GM12878 (cell line): ENCODE data around the gene ATP6V1F. TPM values are rescaled to one million over a fixed set of nuclear protein-coding genes. Genes with fewer than 3 reads are reported as not detected.

Source experiments
- ATAC-seq: fragments of 200-7000 bp; cut with Tn5 transposase; 3 replicates; pipeline ENCODE4 v1.9.1; 2020; ENCODE audit warnings: mild to moderate bottlenecking, moderate library complexity
- BruUV-seq: library from RNA; stranded (reverse); fragments of 400-500 nt; replicated peaks from 2 replicates; lab custom pipeline; 2021; lab: Mats Ljungman, UMichigan
- CTCF ChIA-PET: fragments of 300-600 bp; sonication (Branson Sonifier 250); formaldehyde crosslinking; extraction: SDS; loops from one replicate; lab custom pipeline; 2021; ENCODE audit warnings: inconsistent platforms; lab: Yijun Ruan, JAX
- POLR2A ChIA-PET: fragments of 350-600 bp; formaldehyde crosslinking; extraction: SDS; loops from one replicate; lab custom pipeline; 2021; ENCODE audit warnings: inconsistent platforms; lab: Charles Lee
- RAD21 ChIA-PET: fragments of 300-600 bp; sonication (Branson Sonifier 250); formaldehyde crosslinking; loops from one replicate; lab custom pipeline; 2023; ENCODE audit warnings: antibody characterized with exemption; ENCODE audit not compliant: unreplicated experiment; lab: Charles Lee
- SMC1A ChIA-PET: fragments of 300-600 bp; sonication (Branson Sonifier 250); formaldehyde crosslinking; loops from one replicate; lab custom pipeline; 2023; ENCODE audit not compliant: unreplicated experiment, uncharacterized antibody; lab: Charles Lee
- DNase-seq: peaks from one replicate; pipeline ENCODE4 v3.0.0-alpha.2; 2011; ENCODE audit warnings: low read depth, low spot score
- FAIRE-seq: peaks from 3 replicates; lab custom pipeline; 2011; peaks lifted over from hg19 to GRCh38; lab: Jason Lieb, UNC
- H2AFZ ChIP-seq: 2 replicates; pipeline ENCODE4 v1.6.0; 2011; ENCODE audit warnings: low read depth, low read length, control low read depth; ENCODE audit not compliant: control insufficient read depth
- H3K27ac ChIP-seq: 2 replicates; pipeline ENCODE4 v1.5.1; 2011; ENCODE audit warnings: control low read depth; ENCODE audit not compliant: control insufficient read depth, insufficient read depth
- H3K27me3 ChIP-seq, 2 experiments: replicated peaks in 1 of 2; 2 replicates each; pipeline versions ENCODE4 v1.6.0 to v1.6.1; 2011; ENCODE audit warnings: low read length in 1 of 2; ENCODE audit not compliant: control insufficient read depth in 2 of 2, insufficient read depth in 2 of 2
- H3K36me3 ChIP-seq, 2 experiments: 2 replicates each; pipeline ENCODE4 v1.5.1; 2011; ENCODE audit warnings: low read length in 1 of 2; ENCODE audit not compliant: control insufficient read depth in 2 of 2, insufficient read depth in 2 of 2
- H3K4me1 ChIP-seq: 2 replicates; pipeline ENCODE4 v1.6.1; 2011; ENCODE audit warnings: mild to moderate bottlenecking, low read length, moderate library complexity, mixed read lengths; ENCODE audit not compliant: control insufficient read depth, insufficient read depth
- H3K4me2 ChIP-seq: 2 replicates; pipeline ENCODE4 v1.6.0; 2011; ENCODE audit warnings: control low read depth; ENCODE audit not compliant: control insufficient read depth, insufficient read depth
- H3K4me3 ChIP-seq: fragments of 200-600 bp; sonication (generic); 2 replicates; pipeline ENCODE4 v1.5.1; 2016
- H3K79me2 ChIP-seq: 2 replicates; pipeline ENCODE4 v1.6.0; 2011; ENCODE audit warnings: low read length; ENCODE audit not compliant: control insufficient read depth, insufficient read depth
- H3K9ac ChIP-seq: 2 replicates; pipeline ENCODE4 v1.8.0; 2011; ENCODE audit warnings: low read length, control low read depth, mixed read lengths; ENCODE audit not compliant: control insufficient read depth, insufficient read depth
- H3K9me3 ChIP-seq: replicated peaks from 3 replicates; pipeline ENCODE4 v1.5.1; 2011; ENCODE audit warnings: mild to moderate bottlenecking, low read length; ENCODE audit not compliant: control insufficient read depth, insufficient read depth
- H4K20me1 ChIP-seq: 2 replicates; pipeline ENCODE4 v1.6.0; 2011; ENCODE audit not compliant: control insufficient read depth, insufficient read depth
- BRCA1 ChIP-seq: IDR thresholded peaks from 2 replicates; pipeline ENCODE4 v1.6.1; 2011; ENCODE audit warnings: low read depth, low read length, improper control_type of control experiment
- FOXM1 ChIP-seq: IDR thresholded peaks from 2 replicates; pipeline ENCODE4 v1.6.1; 2012; ENCODE audit warnings: low read depth, mild to moderate bottlenecking, inconsistent platforms, low read length, moderate library complexity
- SMAD5 ChIP-seq: IDR thresholded peaks from 2 replicates; pipeline ENCODE4 v1.6.1; 2016; ENCODE audit warnings: antibody characterized with exemption, low read depth
- WGBS: methylation state at CpG from one replicate; pipeline ENCODE4 v1.1.6; 2016; ENCODE audit warnings: low lambda C conversion rate; ENCODE audit not compliant: insufficient replicate concordance, insufficient coverage; ENCODE audit errors: missing lambda C conversion rate; 5-methylcytosine and 5-hydroxymethylcytosine counted together
- in situ Hi-C: fragments of 300-500 bp; cut with MboI; formaldehyde crosslinking; loops from 9 replicates; pipeline ENCODE4 v1.14.3; 2018; ENCODE audit warnings: mixed read lengths
- intact Hi-C: fragments of 100-400 bp; cut with micrococcal nuclease; formaldehyde crosslinking; loops from one replicate; pipeline ENCODE4 v1.14.2; 2022; ENCODE audit not compliant: unreplicated experiment
- polyA plus RNA-seq, 11 experiments: library from polyadenylated mRNA; depleted of rRNA in 4 of 11; unstranded in 6 of 11; stranded (reverse) in 5 of 11; fragments of >200 nt; fragmentation: Nextera tagmentation in 4 of 11; fragmentation: Illumina TruSeq in 1 of 11; extraction: Ambion mirVana in 4 of 11; extraction: Trizol in 1 of 11; gene quantifications; 1 replicate in 1 of 11; 2 replicates in 10 of 11; pipeline versions ENCODE4 v1.2.1 to v1.2.3, GENCODE V29; 2011 to 2016; ENCODE audit warnings: inconsistent platforms in 2 of 11, missing spikeins in 2 of 11, low read depth in 1 of 11
- total RNA-seq, 4 experiments: library from RNA; depleted of rRNA in 3 of 4; stranded (reverse); fragments of >200 nt in 3 of 4; fragmentation: Illumina TruSeq in 1 of 4; extraction: Trizol in 1 of 4; gene quantifications; 2 replicates each; pipeline versions ENCODE4 v1.2.1 to v1.2.3, GENCODE V29; 2013 to 2021

ATP6V1F gene
- total and polyA plus RNA-seq, 10 of the 15 experiments (the other 5 are each of a cell fraction or from before 2014, with no cell fraction given): 111 to 343 (median 203) TPM

GRCh38 chr7:128891942-128892269, 29.2 kb downstream of the ATP6V1F start (continued):
- TF ChIP-seq BRCA1 (no peak), SMAD5 (no peak)

- in situ Hi-C loops (no loop called here), intact Hi-C loops (no loop called here)
- RAD21 ChIA-PET: interaction anchor here (0.6 to 1.0 kb wide), 2 partner anchors 47 to 316 kb away, joined by 3 read pairs; no protein-coding TSS in a partner anchor
- Histone ChIP-seq H3K27me3 (peaks cover 0 to 1% of the 10 kb centered on the region in 2 experiments; a peak in 2 of 4 replicates), H3K4me2 (no peak overlapping the region)
- WGBS: 49% methylated on average over 12 of the region's 13 CpGs
- no peak for TF ChIP-seq FOXM1
- TF ChIP-seq, all 136 proteins: peak for 0
- H4K20me1 ChIP-seq: no peaks in the 10 kb centered on the region
- no peak overlapping the region for H3K4me3 ChIP-seq
- no peak overlapping the region for H3K27ac ChIP-seq
- H3K9me3 ChIP-seq: no peaks in the 10 kb centered on the region
- ATAC-seq (peak; percentile 25), FAIRE-seq (no peak), DNase-seq (no peak)
- POLR2A ChIA-PET: no interaction called here
- H3K4me1 ChIP-seq: no peaks in the 10 kb centered on the region
- SMC1A ChIA-PET: no interaction called here
- CTCF ChIA-PET: interaction anchor here (1.1 kb wide), 1 partner anchor 9 kb away, joined by 3 read pairs; no protein-coding TSS in a partner anchor
- no peaks in the 10 kb centered on the region for H3K36me3 ChIP-seq
- no peak overlapping the region for H2AFZ ChIP-seq
- H3K9ac ChIP-seq: no peak overlapping the region
- no peaks in the 10 kb centered on the region for H3K79me2 ChIP-seq
- BruUV-seq: no TSS peak
Observed at GRCh38 chr7:128892521-128893250, 30.0 kb downstream of the ATP6V1F start.
